HEK293T (cell line): ENCODE measurements around the gene PAPPA.

Experiments used
- BHLHE40 ChIP-seq: fragments of 450-650 bp; IDR thresholded peaks from 2 replicates; pipeline ENCODE4 v1.6.1; 2016; ENCODE audit warnings: mild to moderate bottlenecking, moderate library complexity, borderline replicate concordance
- CTBP1 ChIP-seq: fragments of 450-650 bp; IDR thresholded peaks from 2 replicates; pipeline ENCODE4 v1.6.1; 2016; ENCODE audit warnings: borderline replicate concordance
- FOXA1 ChIP-seq: fragments of 450-650 bp; IDR thresholded peaks from 2 replicates; pipeline ENCODE4 v1.6.1; 2016; ENCODE audit warnings: mild to moderate bottlenecking
- FOXK2 ChIP-seq: fragments of 450-650 bp; IDR thresholded peaks from 2 replicates; pipeline ENCODE4 v1.6.1; 2016; ENCODE audit warnings: mild to moderate bottlenecking
- L3MBTL2 ChIP-seq: fragments of 450-650 bp; conservative IDR thresholded peaks from 2 replicates; pipeline ENCODE4 v1.6.1; 2016; ENCODE audit warnings: mild to moderate bottlenecking
- NFRKB ChIP-seq: fragments of 450-650 bp; IDR thresholded peaks from 2 replicates; pipeline ENCODE4 v1.6.1; 2016; ENCODE audit warnings: mild to moderate bottlenecking, moderate library complexity
- TARDBP ChIP-seq: fragments of 450-650 bp; IDR thresholded peaks from 2 replicates; pipeline ENCODE4 v1.6.1; 2016
- ZNF384 ChIP-seq: fragments of 450-650 bp; IDR thresholded peaks from 2 replicates; pipeline ENCODE4 v1.6.1; 2016

GRCh38 chr9:116145036-116145435, 8.6 kb upstream of the PAPPA start:
- TF ChIP-seq BHLHE40: no peak
- TF ChIP-seq CTBP1: no peak
- no peak for TF ChIP-seq L3MBTL2
- no peak for TF ChIP-seq FOXK2
- no peak for TF ChIP-seq TARDBP
- TF ChIP-seq FOXA1: no peak
- no peak for TF ChIP-seq NFRKB
- TF ChIP-seq ZNF384: no peak
